CD14-positive monocyte (primary cell): ENCODE measurements around the gene VOPP1. TPM values are rescaled to one million over a fixed set of nuclear protein-coding genes. Genes with fewer than 3 reads are reported as not detected.

ENCODE experiments used
- DNase-seq, 3 donors: peaks; one replicate each; pipeline ENCODE4 v3.0.0-alpha.2; 2011 to 2022
- H2AFZ ChIP-seq: 2 replicates; pipeline ENCODE4 v1.6.0; 2012; ENCODE audit warnings: mild to moderate bottlenecking, low read depth, low read length, inconsistent platforms; ENCODE audit not compliant: insufficient read depth, poor library complexity, severe bottlenecking
- H3K27ac ChIP-seq, 2 donors: 1 replicate in 1 of 2; 2 replicates in 1 of 2; pipeline ENCODE4 v1.5.1; 2012 to 2013; ENCODE audit warnings: low read length in 2 of 2, control low read depth in 1 of 2, inconsistent platforms in 1 of 2, low read depth in 1 of 2, mild to moderate bottlenecking in 1 of 2
- H3K27me3 ChIP-seq, 2 donors: one replicate each; pipeline versions ENCODE4 v1.6.0 to v1.6.1; 2011 to 2013; ENCODE audit warnings: low read length in 2 of 2; ENCODE audit not compliant: control insufficient read depth in 2 of 2, insufficient read depth in 2 of 2
- H3K36me3 ChIP-seq, 2 donors: replicated peaks in 1 of 2; 1 replicate in 1 of 2; 2 replicates in 1 of 2; pipeline versions ENCODE4 v1.5.1 to v1.6.1; 2012 to 2013; ENCODE audit warnings: low read length in 2 of 2, control low read depth in 1 of 2, inconsistent platforms in 1 of 2, mild to moderate bottlenecking in 1 of 2; ENCODE audit not compliant: insufficient read depth in 2 of 2, control insufficient read depth in 1 of 2
- H3K4me1 ChIP-seq, 2 donors: 1 replicate in 1 of 2; 2 replicates in 1 of 2; pipeline versions ENCODE4 v1.5.1 to v1.6.1; 2012 to 2013; ENCODE audit warnings: low read length in 2 of 2, control low read depth in 1 of 2, inconsistent platforms in 1 of 2, mild to moderate bottlenecking in 1 of 2, moderate library complexity in 1 of 2; ENCODE audit not compliant: insufficient read depth in 2 of 2, control insufficient read depth in 1 of 2
- H3K4me2 ChIP-seq: replicated peaks from 2 replicates; pipeline ENCODE3; 2012; ENCODE audit warnings: low read length, moderate library complexity, mild to moderate bottlenecking; ENCODE audit not compliant: poor library complexity, severe bottlenecking; ENCODE audit errors: extremely low read depth
- H3K4me3 ChIP-seq, 3 experiments: fragments of 200-600 bp in 1 of 3; sonication (generic) in 1 of 3; replicated peaks in 1 of 3; 1 replicate in 2 of 3; 2 replicates in 1 of 3; pipeline ENCODE4 v1.5.1; 2011 to 2013; ENCODE audit warnings: low read length in 3 of 3, mild to moderate bottlenecking in 3 of 3, control low read depth in 2 of 3, low read depth in 2 of 3, inconsistent platforms in 1 of 3, moderate library complexity in 1 of 3
- H3K79me2 ChIP-seq: 2 replicates; pipeline ENCODE4 v1.6.0; 2012; ENCODE audit warnings: mild to moderate bottlenecking, control low read depth, inconsistent platforms, low read length, moderate library complexity; ENCODE audit not compliant: insufficient read depth
- H3K9ac ChIP-seq: 2 replicates; pipeline ENCODE4 v1.6.0; 2017; ENCODE audit warnings: low read length, mild to moderate bottlenecking; ENCODE audit not compliant: insufficient read depth, poor library complexity, severe bottlenecking
- H3K9me3 ChIP-seq, 2 donors: replicated peaks in 1 of 2; 1 replicate in 1 of 2; 2 replicates in 1 of 2; pipeline versions ENCODE4 v1.5.1 to v1.6.1; 2012 to 2013; ENCODE audit warnings: low read length in 2 of 2, control low read depth in 1 of 2; ENCODE audit not compliant: control insufficient read depth in 1 of 2, insufficient read depth in 1 of 2
- H4K20me1 ChIP-seq: 2 replicates; pipeline ENCODE4 v1.6.0; 2012; ENCODE audit warnings: mild to moderate bottlenecking, low read length, control low read depth, moderate library complexity; ENCODE audit not compliant: insufficient read depth
- H3K27ac Mint-ChIP-seq, 7 donors: one replicate each; pipeline ENCODE4 v1.8.0; 2020; ENCODE audit warnings: mild to moderate bottlenecking in 7 of 7, mixed read lengths in 7 of 7, moderate library complexity in 6 of 7, inconsistent platforms in 2 of 7
- H3K27me3 Mint-ChIP-seq, 3 donors: one replicate each; pipeline ENCODE4 v1.8.0; 2021 to 2022; ENCODE audit warnings: low read depth in 3 of 3, mild to moderate bottlenecking in 3 of 3, mixed read lengths in 3 of 3, moderate library complexity in 3 of 3, inconsistent platforms in 1 of 3
- H3K36me3 Mint-ChIP-seq, 2 donors: one replicate each; pipeline ENCODE4 v1.8.0; 2020; ENCODE audit warnings: mixed read lengths in 2 of 2, inconsistent platforms in 1 of 2, mild to moderate bottlenecking in 1 of 2
- H3K4me1 Mint-ChIP-seq: one replicate; pipeline ENCODE4 v1.8.0; 2020; ENCODE audit warnings: mild to moderate bottlenecking, mixed read lengths
- H3K4me3 Mint-ChIP-seq, 2 donors: one replicate each; pipeline ENCODE4 v1.8.0; 2020; ENCODE audit warnings: mild to moderate bottlenecking in 2 of 2, mixed read lengths in 2 of 2, moderate library complexity in 1 of 2
- H3K9me3 Mint-ChIP-seq, 7 donors: one replicate each; pipeline ENCODE4 v1.8.0; 2020 to 2022; ENCODE audit warnings: mixed read lengths in 7 of 7, mild to moderate bottlenecking in 6 of 7, moderate library complexity in 6 of 7, inconsistent platforms in 2 of 7
- WGBS: methylation state at CpG from one replicate; pipeline ENCODE4 v1.1.5; 2013; ENCODE audit warnings: missing lambda C conversion rate; ENCODE audit not compliant: insufficient coverage; 5-methylcytosine and 5-hydroxymethylcytosine counted together
- intact Hi-C, 2 donors: fragments of 100-400 bp; cut with micrococcal nuclease; formaldehyde crosslinking; loops; one replicate each; pipeline versions ENCODE4 v1.15.0 to v1.15.1; 2023
- polyA plus RNA-seq, 3 donors: library from polyadenylated mRNA; depleted of rRNA in 1 of 3; unstranded in 2 of 3; stranded (reverse) in 1 of 3; fragments of 300-500 nt in 2 of 3; fragments of >200 nt in 1 of 3; fragmentation: Illumina TruSeq in 2 of 3; gene quantifications; 1 replicate in 2 of 3; 2 replicates in 1 of 3; pipeline ENCODE4 v1.2.3, GENCODE V29; 2012 to 2021
- TF ChIP-seq, protein P1 (sequence below): fragments of 200-600 bp; IDR thresholded peaks from one replicate; pipeline ENCODE4 v1.8.0; 2022; ENCODE audit warnings: antibody characterized with exemption, mild to moderate bottlenecking

Gene VOPP1
- polyA plus RNA-seq, 3 donors = 16.7 to 22.1 (median 18.0) TPM

GRCh38 chr7:55497521-55497920, 74.8 kb downstream of the VOPP1 start:
- DNase-seq = no peak
- TF ChIP-seq, protein P1, sequence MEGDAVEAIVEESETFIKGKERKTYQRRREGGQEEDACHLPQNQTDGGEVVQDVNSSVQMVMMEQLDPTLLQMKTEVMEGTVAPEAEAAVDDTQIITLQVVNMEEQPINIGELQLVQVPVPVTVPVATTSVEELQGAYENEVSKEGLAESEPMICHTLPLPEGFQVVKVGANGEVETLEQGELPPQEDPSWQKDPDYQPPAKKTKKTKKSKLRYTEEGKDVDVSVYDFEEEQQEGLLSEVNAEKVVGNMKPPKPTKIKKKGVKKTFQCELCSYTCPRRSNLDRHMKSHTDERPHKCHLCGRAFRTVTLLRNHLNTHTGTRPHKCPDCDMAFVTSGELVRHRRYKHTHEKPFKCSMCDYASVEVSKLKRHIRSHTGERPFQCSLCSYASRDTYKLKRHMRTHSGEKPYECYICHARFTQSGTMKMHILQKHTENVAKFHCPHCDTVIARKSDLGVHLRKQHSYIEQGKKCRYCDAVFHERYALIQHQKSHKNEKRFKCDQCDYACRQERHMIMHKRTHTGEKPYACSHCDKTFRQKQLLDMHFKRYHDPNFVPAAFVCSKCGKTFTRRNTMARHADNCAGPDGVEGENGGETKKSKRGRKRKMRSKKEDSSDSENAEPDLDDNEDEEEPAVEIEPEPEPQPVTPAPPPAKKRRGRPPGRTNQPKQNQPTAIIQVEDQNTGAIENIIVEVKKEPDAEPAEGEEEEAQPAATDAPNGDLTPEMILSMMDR = no peak
- Histone ChIP-seq H3K27me3 (no peaks in the 10 kb centered on the region), H3K9me3 (no peaks in the 10 kb centered on the region), H3K36me3 (peaks cover 11 to 59% of the 10 kb centered on the region in 2 donors), H3K4me3 (no peak overlapping the region), H3K4me2 (no peak overlapping the region), H2AFZ (no peak overlapping the region), H3K79me2 (no peaks in the 10 kb centered on the region), H4K20me1 (peaks cover 2% of the 10 kb centered on the region), H3K4me1 (no peaks in the 10 kb centered on the region), H3K27ac (no peak overlapping the region), H3K9ac (no peak overlapping the region)
- 100% methylated on average over 4 of the region's 7 CpGs for WGBS
- no peaks in the 10 kb centered on the region for H3K9me3 Mint-ChIP-seq
- H3K4me1 Mint-ChIP-seq = no peaks in the 10 kb centered on the region
- no peak overlapping the region for H3K4me3 Mint-ChIP-seq
- peaks cover 63 to 66% of the 10 kb centered on the region in 2 donors for H3K36me3 Mint-ChIP-seq
- H3K27ac Mint-ChIP-seq = peak overlapping the region in 2 of 7 donors; percentile 46 to 64
- intact Hi-C loops = no loop called here
- H3K27me3 Mint-ChIP-seq = no peaks in the 10 kb centered on the region

GRCh38 chr7:55496906-55497305, 75.4 kb downstream of the VOPP1 start:
- peak overlapping the region in 1 of 2 donors; percentile 14 for H3K27ac ChIP-seq
- Mint-ChIP-seq H3K27ac (peak overlapping the region in 3 of 7 donors; percentile 42 to 78 (median 64)), H3K9me3 (no peaks in the 10 kb centered on the region), H3K27me3 (no peaks in the 10 kb centered on the region), H3K4me3 (no peak overlapping the region), H3K36me3 (peaks cover 64 to 65% of the 10 kb centered on the region in 2 donors), H3K4me1 (no peaks in the 10 kb centered on the region)
- H3K4me1 ChIP-seq = no peaks in the 10 kb centered on the region
- H3K27me3 ChIP-seq = no peaks in the 10 kb centered on the region
- 97% methylated on average over 7 of the region's 9 CpGs for WGBS
- intact Hi-C loops = no loop called here
- no peak overlapping the region for H3K9ac ChIP-seq
- no peak for DNase-seq
- no peaks in the 10 kb centered on the region for H3K79me2 ChIP-seq
- H3K9me3 ChIP-seq = no peaks in the 10 kb centered on the region
- peaks cover 15 to 63% of the 10 kb centered on the region in 2 donors for H3K36me3 ChIP-seq
- no peak overlapping the region for H3K4me2 ChIP-seq
- TF ChIP-seq, protein P1 = no peak
- no peak overlapping the region for H2AFZ ChIP-seq
- H4K20me1 ChIP-seq = no peaks in the 10 kb centered on the region
- no peak overlapping the region for H3K4me3 ChIP-seq
